ENCODE measurements around the gene STPG4.

GRCh38 chr2:47112665-47113435, 42.3 kb downstream of the STPG4 start:
- no peak for TF ChIP-seq CTCF (IDR thresholded peaks at IDR 0.05; ENCODE audit: insufficient read depth, low read depth, low read length)
- no peak for TF ChIP-seq EZH2 (IDR thresholded peaks at IDR 0.05; ENCODE audit: insufficient read depth, low read length)

Measured in astrocyte (in vitro differentiated cells and primary cell).